GM03348 (cell line): ENCODE measurements around the gene RASGRF2.
"Not testable (repeated sequence)": the region's sequence is repeated elsewhere in the genome, so short reads cannot be mapped to it uniquely, and the experiment has no call there.

Source experiments
- DNase-seq: peaks from one replicate; pipeline ENCODE4 v3.0.0; 2012; ENCODE audit warnings: low spot score

RASGRF2 gene

GRCh38 chr5:81021486-81021885 is 61.3 kb downstream of the RASGRF2 start:
- DNase-seq, result no peak

- DNase-seq, result no peak
These were observed 62.0 kb downstream of the RASGRF2 start for GRCh38 chr5:81021951-81022687.

DNA sequence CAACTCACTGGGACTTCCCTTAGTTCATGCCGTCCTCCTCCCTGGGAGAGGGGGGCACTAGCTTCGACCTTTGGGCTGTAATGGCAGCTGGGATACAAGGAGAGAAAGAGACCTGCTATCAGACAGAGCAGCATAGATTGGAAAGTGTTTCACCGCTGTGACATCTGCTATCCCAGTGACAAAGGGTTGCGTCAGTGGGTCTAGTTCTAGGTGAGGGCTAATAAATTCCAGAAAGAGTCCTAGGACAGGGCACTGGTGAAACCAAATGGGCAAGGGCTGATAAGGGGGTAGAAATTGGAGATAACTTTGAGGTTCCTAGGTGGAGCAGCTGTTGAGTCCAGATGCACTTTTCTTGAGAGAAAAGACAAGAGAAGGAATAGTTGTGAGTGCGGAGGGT is 62.5 kb downstream of the RASGRF2 start:
- no peak for DNase-seq

- no peak for DNase-seq
These were observed 63.3 kb downstream of the RASGRF2 start for GRCh38 chr5:81023261-81023970.

DNA sequence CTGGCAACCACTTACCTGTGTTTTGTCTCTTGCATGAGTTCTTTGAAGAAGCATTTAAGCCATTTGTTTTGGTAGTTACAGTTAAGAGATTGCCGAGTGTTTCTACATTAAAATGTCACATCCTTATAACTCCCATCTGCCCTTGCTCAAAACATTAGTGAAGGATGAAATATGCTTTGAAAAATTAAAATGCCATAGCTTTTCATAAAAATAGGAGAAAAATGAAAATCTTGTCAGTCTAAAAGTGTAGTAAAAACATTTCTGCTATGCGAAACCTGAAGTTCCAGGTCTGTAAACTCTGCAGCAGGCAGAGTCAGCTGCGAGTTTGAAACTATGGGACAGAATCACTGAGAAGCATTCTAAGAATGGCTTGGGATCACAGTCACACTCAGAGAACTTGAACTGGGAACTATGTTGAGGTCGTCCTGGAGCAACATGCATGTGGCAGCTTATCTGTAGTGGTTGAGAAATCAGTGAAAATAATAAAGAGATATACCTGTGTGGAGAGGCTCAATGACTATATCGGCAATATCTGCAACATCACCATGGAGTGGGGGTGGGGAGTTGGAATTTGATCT is 67.4 kb downstream of the RASGRF2 start:
- DNase-seq, result no peak

- DNase-seq, result not testable (repeated sequence)
These were observed 68.7 kb downstream of the RASGRF2 start for GRCh38 chr5:81028888-81029287.

DNA sequence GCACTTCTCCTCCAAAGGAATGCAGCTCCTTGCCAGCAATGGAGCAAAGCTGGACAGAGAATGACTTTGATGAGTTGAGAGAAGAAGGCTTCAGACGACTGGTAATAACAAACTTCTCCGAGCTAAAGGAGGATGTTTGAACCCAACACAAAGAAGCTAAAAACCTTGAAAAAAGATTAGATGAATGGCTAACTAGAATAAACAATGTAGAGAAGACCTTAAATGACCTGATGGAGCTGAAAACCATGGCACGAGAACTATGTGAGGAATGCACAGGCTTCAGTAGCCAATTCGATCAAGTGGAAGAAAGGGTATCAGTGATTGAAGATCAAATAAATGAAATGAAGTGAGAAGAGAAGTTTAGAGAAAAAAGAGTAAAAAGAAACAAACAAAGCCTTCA is 69.6 kb downstream of the RASGRF2 start:
- not testable (repeated sequence) for DNase-seq

GRCh38 chr5:81030236-81031034 is 70.3 kb downstream of the RASGRF2 start:
- not testable (repeated sequence) for DNase-seq

DNA sequence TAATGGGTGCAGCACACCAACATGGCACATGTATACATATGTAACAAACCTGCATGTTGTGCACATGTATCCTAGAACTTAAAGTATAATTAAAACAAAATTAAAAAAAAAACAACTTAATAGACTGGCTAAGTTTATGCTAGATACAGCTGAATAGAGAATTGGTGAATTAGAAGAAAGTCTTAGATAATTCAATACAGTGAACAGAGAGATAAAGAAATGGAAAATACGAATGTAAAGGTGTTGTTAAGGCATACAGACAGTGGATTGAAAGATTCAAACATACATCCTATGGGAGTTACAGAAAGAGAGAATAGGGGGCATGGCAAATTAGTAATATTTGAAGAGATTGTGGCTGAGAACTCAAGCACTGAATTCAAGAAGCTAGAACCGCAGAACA is 75.4 kb downstream of the RASGRF2 start:
- DNase-seq, result no peak

- DNase-seq, result no peak
These were observed 78.3 kb downstream of the RASGRF2 start for GRCh38 chr5:81038495-81038894.

GRCh38 chr5:81044868-81045267 is 84.7 kb downstream of the RASGRF2 start:
- DNase-seq, result no peak

DNA sequence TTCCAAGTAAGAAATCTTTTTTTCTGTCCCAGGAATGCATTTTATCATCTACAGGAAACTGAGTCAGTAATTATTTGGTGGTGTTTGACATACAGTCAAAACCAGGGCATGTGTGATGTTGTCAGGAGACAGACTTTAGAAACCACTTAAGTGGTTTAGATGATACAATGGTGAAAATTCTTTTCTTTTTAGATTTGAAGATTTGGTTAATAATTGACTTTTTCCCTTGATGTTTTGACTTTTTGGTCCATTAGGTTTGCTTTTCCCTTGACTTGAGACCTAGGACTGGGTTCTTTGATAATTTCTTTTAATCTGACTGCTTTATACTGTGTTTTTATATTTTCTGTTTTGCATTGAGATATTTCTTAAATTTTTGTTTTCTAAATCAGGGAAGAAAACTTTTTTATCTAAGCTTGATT is 85.2 kb downstream of the RASGRF2 start:
- no peak for DNase-seq

DNA sequence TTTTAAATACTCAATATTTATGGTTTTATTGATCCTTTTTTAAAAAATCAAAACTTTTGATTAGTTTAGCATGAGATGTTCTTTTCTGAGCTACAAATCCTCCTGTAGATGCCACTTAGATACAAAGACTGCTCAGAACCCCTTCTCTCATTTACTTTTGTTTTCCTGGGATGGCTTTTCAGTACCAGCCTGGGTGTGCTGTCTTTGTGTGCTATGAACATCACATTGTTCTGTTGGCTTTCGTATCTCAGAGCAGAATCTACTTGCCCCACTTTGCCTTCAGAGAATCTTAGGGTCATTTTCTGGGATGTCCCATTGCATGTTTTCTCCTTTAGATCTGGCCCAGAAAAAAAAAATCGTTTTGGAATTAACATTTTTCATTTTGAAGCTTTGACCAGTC is 85.9 kb downstream of the RASGRF2 start:
- DNase-seq, result no peak

- no peak for DNase-seq
These were observed 92.2 kb downstream of the RASGRF2 start for GRCh38 chr5:81052325-81052724.

DNA sequence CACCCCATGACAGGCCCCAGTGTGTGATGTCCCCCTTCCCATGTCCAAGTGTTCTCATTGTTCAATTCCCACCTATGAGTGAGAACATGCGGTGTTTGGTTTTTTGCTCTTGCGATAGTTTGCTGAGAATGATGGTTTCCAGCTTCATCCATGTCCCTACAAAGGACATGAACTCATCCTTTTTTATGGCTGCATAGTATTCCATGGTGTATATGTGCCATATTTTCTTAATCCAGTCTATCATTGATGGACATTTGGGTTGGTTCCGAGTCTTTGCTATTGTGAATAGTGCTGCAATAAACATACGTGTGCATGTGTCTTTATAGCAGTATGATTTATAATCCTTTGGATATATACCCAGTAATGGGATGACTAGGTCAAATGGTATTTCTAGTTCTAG is 93.1 kb downstream of the RASGRF2 start:
- not testable (repeated sequence) for DNase-seq

GRCh38 chr5:81058121-81058520 is 98.0 kb downstream of the RASGRF2 start:
- DNase-seq, result no peak

- DNase-seq, result no peak
These were observed 105.3 kb downstream of the RASGRF2 start for GRCh38 chr5:81065492-81065891.

- no peak for DNase-seq
These were observed 105.9 kb downstream of the RASGRF2 start for GRCh38 chr5:81066102-81066501.

DNA sequence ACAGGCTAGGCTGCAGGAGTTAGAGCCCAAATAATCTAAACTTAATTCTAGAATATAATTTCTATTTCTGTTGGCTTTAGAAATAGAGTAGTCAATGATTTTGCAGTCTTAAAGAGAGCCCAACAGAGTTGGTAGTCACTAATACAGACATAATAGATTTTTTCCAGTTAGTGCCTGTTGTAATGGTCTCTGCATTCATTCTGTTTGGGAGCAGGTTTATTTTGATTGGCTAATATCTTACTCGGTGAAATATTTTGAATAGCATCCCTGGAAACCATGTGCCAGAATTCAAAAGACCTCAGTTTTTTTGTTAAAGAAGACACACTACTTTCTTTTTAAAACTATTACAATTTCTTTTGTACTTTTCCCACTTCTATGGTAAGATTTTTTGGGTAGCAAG is 107.2 kb downstream of the RASGRF2 start:
- DNase-seq, result no peak

DNA sequence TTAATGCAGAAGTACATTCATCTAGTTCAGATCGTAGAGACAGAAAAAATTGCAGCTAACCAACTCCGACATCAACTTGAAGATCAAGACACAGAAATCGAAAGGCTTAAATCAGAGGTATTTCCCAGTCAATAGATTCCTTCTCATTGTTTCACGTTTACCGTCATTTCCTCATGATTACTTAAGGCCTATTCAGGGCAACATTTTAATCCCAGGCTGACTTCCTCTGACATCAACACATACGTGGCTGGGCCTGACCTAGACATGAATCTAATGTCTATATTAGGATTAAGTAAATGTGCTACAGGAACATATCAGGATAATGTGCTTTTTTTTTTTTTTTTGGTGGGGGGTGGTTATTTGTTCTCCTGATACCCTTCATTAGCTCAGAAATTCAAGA is 107.9 kb downstream of the RASGRF2 start:
- no peak for DNase-seq

GRCh38 chr5:81068635-81069034 is 108.5 kb downstream of the RASGRF2 start:
- no peak for DNase-seq

DNA sequence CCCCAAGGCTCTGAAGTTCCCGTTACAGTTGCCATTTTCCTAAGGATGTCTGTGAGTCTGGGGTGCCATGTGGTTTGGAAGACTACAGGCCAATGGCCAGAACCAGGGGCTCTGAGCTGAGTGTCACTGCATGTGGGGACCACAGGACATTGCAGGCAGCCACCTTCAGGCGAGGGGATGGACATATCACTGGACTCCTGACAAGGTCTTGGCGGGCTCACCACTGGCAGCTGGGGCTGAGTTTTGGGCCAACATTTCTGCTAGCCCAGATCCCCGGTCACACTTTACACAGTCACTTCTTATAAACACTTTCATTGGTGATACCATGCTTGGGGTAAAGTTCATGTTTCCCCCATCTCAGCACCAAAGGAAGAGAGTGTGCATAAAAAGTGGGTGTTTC is 109.8 kb downstream of the RASGRF2 start:
- DNase-seq, result no peak
